HTERT RPE-1 (cell line): ENCODE measurements around the gene NOD2.

Experiments
- in situ Hi-C: fragments of 300-500 bp; cut with MboI; formaldehyde crosslinking; loops from 4 replicates; pipeline ENCODE4 v1.14.3; 2020; ENCODE audit warnings: low sequenced_read_pairs

NOD2 gene

DNA sequence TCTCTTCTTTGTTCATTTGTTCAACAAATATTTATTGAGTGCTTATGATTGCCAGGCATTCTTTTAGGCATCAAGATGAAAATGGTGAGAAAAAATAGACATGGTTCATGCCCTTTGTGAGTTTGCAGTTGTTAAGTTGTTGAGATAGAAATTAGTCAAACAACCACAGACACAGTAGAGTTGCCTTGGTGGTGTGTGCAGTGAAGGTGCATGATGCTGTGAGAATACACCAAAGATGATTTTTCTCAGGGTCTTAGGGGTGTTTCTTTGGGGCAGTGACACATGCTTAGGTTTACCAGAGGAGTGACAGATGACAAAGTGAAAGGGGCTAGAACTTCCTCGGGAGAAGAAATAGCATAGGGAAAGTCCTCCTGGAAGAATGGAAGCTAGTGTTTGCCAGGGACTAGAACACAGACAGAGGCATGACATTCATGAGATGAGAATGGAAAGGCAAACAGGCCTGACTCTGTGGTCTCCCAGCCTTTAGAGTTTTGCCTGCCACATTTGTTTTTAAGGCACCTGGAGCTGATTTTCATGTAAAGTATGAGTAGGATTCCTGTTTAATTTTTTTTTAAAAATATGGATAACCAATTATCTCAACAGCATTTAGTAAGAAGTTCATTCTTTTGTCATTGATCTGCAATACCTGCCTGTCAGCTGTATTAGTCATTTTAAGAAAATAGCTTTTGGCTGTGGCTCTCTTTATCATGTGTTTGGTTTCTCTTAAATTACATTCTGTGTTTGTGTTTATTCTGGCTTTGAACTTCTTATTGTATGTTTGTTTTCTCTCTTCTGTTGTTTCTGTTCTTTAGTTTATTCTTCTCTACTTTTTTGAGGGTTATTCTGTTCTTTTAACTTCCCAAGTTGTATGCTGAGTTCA is 85.1 kb downstream of the NOD2 start:
- in situ Hi-C loops, result no loop called here

DNA sequence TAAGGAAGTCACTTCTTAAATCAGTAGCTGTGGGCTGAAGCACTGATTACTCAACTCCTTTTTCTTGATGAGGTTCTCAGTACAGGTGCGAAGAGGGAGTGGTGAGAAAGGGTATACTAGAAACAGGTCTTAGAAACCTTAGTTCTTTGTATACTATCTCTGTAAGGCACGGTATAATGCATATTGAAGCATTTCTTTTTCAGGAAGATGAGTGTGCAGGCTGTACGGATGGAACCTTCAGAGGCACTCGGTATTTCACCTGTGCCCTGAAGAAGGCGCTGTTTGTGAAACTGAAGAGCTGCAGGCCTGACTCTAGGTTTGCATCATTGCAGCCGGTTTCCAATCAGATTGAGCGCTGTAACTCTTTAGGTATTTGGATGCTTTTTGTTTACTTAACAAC is 87.6 kb downstream of the NOD2 start:
- in situ Hi-C loops, result no loop called here

DNA sequence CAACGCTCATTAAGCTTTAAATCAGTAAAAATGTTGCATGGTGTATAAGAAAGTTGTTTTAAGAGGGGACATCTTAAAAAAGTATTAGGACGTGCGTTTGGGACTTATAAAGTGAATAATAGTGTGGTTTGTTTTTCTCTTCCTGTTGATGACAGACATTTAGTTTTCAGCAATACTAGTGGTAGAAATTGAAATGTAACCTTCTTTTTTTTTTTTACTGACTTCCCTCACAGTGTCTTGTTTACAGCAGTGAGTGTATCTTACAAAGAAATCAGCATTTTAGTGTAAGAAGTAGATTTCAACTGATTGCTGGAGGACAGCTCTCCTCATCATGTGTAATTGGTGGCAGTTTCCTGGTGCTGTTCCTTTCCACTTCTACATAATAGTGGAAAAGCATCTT is 88.1 kb downstream of the NOD2 start:
- in situ Hi-C loops, result no loop called here
